Activated B cell treated with CpG ODN at 0.5 μM for 24 hours (primary cell): ENCODE data around the gene FLNB. TPM values are rescaled to one million over a fixed set of nuclear protein-coding genes. Genes with fewer than 3 reads are reported as not detected.

Experiments used
- ATAC-seq: fragments of 200-7000 bp; cut with Tn5 transposase; one replicate; pipeline ENCODE4 v1.10.0; 2021; ENCODE audit warnings: low read depth, mild to moderate bottlenecking, moderate library complexity
- CTCF ChIA-PET: fragments of 350-600 bp; sonication (Branson Sonifier 250); formaldehyde crosslinking; loops from one replicate; lab custom pipeline; 2021; ENCODE audit warnings: antibody characterized with exemption; lab: Charles Lee
- POLR2A ChIA-PET: fragments of 350-600 bp; sonication (Branson Sonifier 250); formaldehyde crosslinking; loops from one replicate; lab custom pipeline; 2021; ENCODE audit warnings: antibody characterized with exemption; lab: Charles Lee
- DNase-seq: peaks from one replicate; pipeline ENCODE4 v3.0.0; 2022
- H3K27ac Mint-ChIP-seq: one replicate; pipeline ENCODE4 v1.8.0; 2020; ENCODE audit warnings: mixed read lengths
- H3K27me3 Mint-ChIP-seq: one replicate; pipeline ENCODE4 v1.8.0; 2021; ENCODE audit warnings: mixed read lengths
- H3K36me3 Mint-ChIP-seq: one replicate; pipeline ENCODE4 v1.8.0; 2021; ENCODE audit warnings: low read depth, mixed read lengths
- H3K4me1 Mint-ChIP-seq: one replicate; pipeline ENCODE4 v1.8.0; 2021; ENCODE audit warnings: mixed read lengths
- H3K4me3 Mint-ChIP-seq: one replicate; pipeline ENCODE4 v1.8.0; 2020; ENCODE audit warnings: mild to moderate bottlenecking, mixed read lengths
- H3K9me3 Mint-ChIP-seq: one replicate; pipeline ENCODE4 v1.8.0; 2020; ENCODE audit warnings: mixed read lengths
- intact Hi-C: fragments of 100-400 bp; cut with micrococcal nuclease; formaldehyde crosslinking; loops from one replicate; pipeline ENCODE4 v1.15.1; 2024
- total RNA-seq: library from RNA; stranded (reverse); gene quantifications from 2 replicates; pipeline ENCODE4 v1.2.3, GENCODE V29; 2022
- TF ChIP-seq, protein P1 (sequence below): fragments of 200-600 bp; IDR thresholded peaks from one replicate; pipeline ENCODE4 v1.8.0; 2022; ENCODE audit warnings: antibody characterized with exemption, mild to moderate bottlenecking

The FLNB gene
- total RNA-seq, 1 donor from 2014 or later: 16.7 TPM

DNA sequence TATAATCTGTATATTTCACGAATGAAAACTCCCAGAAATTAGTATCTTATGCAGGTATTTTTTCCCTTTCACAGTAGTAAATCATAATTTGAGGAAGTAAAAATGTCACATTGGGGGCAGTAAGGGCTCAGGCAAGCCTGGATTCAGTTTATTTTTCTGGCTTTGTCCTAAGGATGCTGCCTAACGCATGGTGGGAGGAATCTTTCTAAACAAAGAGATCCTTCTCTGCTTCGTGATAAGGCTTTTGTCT is 166.9 kb downstream of the FLNB start:
- POLR2A ChIA-PET: no interaction called here
- Mint-ChIP-seq H3K4me3 (no peak overlapping the region), H3K27me3 (no peaks in the 10 kb centered on the region), H3K27ac (no peak overlapping the region), H3K9me3 (no peaks in the 10 kb centered on the region), H3K36me3 (peaks cover 7% of the 10 kb centered on the region), H3K4me1 (peaks cover 15% of the 10 kb centered on the region)
- DNase-seq (no peak), ATAC-seq (no peak)
- CTCF ChIA-PET: interaction anchor here (1.2 to 4.1 kb wide), 2 partner anchors 8 to 102 kb away, joined by 3 to 23 read pairs; no protein-coding TSS in a partner anchor
- TF ChIP-seq, protein P1, sequence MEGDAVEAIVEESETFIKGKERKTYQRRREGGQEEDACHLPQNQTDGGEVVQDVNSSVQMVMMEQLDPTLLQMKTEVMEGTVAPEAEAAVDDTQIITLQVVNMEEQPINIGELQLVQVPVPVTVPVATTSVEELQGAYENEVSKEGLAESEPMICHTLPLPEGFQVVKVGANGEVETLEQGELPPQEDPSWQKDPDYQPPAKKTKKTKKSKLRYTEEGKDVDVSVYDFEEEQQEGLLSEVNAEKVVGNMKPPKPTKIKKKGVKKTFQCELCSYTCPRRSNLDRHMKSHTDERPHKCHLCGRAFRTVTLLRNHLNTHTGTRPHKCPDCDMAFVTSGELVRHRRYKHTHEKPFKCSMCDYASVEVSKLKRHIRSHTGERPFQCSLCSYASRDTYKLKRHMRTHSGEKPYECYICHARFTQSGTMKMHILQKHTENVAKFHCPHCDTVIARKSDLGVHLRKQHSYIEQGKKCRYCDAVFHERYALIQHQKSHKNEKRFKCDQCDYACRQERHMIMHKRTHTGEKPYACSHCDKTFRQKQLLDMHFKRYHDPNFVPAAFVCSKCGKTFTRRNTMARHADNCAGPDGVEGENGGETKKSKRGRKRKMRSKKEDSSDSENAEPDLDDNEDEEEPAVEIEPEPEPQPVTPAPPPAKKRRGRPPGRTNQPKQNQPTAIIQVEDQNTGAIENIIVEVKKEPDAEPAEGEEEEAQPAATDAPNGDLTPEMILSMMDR: no peak
- intact Hi-C loops: loop anchor here (5.0 to 10.0 kb wide), 3 partner anchors 213 to 1000 kb away; no protein-coding TSS in a partner anchor

DNA sequence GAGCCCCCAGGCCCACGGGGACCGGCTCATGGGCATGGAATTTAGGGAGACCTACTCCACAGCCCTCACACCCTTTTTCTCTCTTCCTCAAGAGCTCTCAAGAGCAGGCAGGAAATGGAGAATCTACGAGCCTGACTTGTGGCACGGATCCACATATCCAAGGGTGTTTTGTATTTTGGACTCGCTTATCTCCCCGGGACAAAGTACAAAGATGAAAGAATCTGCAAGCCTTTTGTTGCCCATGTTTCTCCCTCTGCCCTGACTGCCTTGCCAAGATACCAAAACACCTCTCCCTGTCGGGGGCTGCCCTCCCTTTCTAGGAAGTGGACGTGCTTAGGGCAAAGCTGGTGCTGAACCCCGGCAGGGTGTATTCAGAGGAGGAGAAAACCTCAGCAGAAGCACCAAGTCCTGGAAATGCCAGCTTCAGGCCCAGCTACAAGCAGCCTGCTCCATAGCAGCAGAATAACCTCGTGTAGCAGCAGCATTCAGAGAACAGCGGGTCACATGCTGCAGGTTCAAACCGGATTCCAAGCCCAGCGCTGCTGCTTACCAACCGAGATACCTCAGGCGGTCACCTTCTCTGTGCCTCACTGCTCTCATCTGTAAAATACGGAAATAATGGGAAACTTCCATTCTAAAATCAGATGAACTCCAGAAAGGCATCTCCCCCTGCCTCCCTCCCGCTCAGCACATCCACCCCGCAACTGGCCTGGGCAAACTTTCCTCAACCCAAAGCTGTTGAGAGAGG is 167.4 kb downstream of the FLNB start:
- Mint-ChIP-seq H3K4me3 (no peak overlapping the region), H3K27ac (no peak overlapping the region), H3K36me3 (peaks cover 5% of the 10 kb centered on the region), H3K9me3 (no peaks in the 10 kb centered on the region), H3K4me1 (peaks cover 15% of the 10 kb centered on the region), H3K27me3 (no peaks in the 10 kb centered on the region)
- intact Hi-C loops: loop anchor here (2.0 to 10.0 kb wide), 5 partner anchors 213 to 1001 kb away; no protein-coding TSS in a partner anchor
- POLR2A ChIA-PET: no interaction called here
- DNase-seq: no peak
- ATAC-seq: no peak
- TF ChIP-seq, protein P1: no peak
- CTCF ChIA-PET: interaction anchor here (1.2 to 4.1 kb wide), 2 partner anchors 9 to 101 kb away, joined by 3 to 23 read pairs; no protein-coding TSS in a partner anchor

DNA sequence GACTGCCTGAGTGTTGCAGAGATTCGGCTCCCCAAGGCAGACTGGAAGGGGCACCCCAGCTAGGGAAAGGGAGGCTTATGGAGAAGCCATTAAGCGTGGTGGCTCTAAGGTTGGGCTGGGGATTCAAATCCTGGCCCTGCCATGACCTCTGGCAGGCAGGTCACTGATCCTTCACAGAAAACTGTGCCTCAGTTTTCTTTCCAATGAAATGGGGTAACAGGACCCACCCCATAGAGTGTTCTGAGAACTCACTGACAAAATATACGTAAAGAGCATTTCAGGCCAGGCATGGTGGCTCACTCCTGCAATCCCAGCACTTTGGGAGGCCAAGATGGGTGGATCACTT is 167.9 kb downstream of the FLNB start:
- H3K27ac Mint-ChIP-seq: no peak overlapping the region
- H3K27me3 Mint-ChIP-seq: no peaks in the 10 kb centered on the region
- ATAC-seq (no peak), DNase-seq (no peak)
- ChIA-PET CTCF (interaction anchor here (4.1 kb wide), 1 partner anchor 9 kb away, joined by 23 read pairs; no protein-coding TSS in a partner anchor), POLR2A (no interaction called here)
- H3K36me3 Mint-ChIP-seq: peaks cover 5% of the 10 kb centered on the region
- intact Hi-C loops: loop anchor here (2.0 to 10.0 kb wide), 5 partner anchors 214 to 1001 kb away; no protein-coding TSS in a partner anchor
- H3K9me3 Mint-ChIP-seq: no peaks in the 10 kb centered on the region
- no peak overlapping the region for H3K4me3 Mint-ChIP-seq
- H3K4me1 Mint-ChIP-seq: peaks cover 15% of the 10 kb centered on the region
- TF ChIP-seq, protein P1: no peak

DNA sequence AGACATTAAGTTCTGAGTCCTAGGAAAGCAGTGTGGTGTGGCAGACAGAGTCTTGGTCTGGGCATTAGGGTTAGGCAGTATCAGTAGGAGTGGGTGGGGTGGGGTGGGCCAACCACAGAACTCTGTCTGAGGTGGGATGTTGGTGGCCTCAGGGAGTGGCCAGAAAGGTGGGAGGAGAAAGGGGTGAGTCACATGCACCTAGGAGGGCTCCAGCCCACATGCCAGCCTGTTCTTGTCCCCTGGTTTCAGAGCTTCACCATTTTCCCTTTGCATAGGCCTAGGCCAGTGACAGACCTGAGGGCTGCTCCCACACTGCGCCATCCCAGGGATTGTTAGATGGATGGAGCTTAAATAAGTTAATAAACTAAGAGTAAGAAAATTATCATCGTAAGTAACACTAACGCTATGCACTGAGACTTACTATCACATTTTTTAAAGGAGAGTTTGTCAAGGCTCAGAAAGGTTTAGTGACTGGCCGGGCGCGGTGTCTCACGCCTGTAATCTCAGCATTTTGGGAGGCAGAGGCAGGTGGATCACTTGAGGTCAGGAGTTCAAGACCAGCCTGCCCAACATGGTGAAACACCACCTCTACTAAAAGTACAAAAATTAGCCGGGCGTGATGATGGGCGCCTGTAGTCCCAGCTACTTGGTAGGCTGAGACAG is 168.7 kb downstream of the FLNB start:
- no peak overlapping the region for H3K27ac Mint-ChIP-seq
- no peak for ATAC-seq
- intact Hi-C loops: loop anchor here (1.0 to 10.0 kb wide), 8 partner anchors 123 to 1002 kb away; partner anchors contain the start of gene FLNB
- TF ChIP-seq, protein P1: no peak
- POLR2A ChIA-PET: interaction anchor here (0.7 to 2.2 kb wide), 6 partner anchors 20 to 129 kb away, joined by 3 to 17 read pairs (median 10); partner anchors contain the start of genes HTD2 and RPP14
- H3K36me3 Mint-ChIP-seq: no peaks in the 10 kb centered on the region
- CTCF ChIA-PET: interaction anchor here (0.6 to 4.1 kb wide), 25 partner anchors 10 to 1074 kb away, joined by 3 to 46 read pairs (median 3); partner anchors contain the start of genes FLNB, HTD2 and RPP14
- H3K4me1 Mint-ChIP-seq: peaks cover 22% of the 10 kb centered on the region
- H3K9me3 Mint-ChIP-seq: no peaks in the 10 kb centered on the region
- peak overlapping the region; percentile 38 for H3K4me3 Mint-ChIP-seq
- H3K27me3 Mint-ChIP-seq: no peaks in the 10 kb centered on the region
- no peak for DNase-seq
